Activated CD4-positive, alpha-beta T cell treated with anti-CD3 and anti-CD28 coated beads for 4 hours (primary cell): ENCODE measurements around the gene CD7.

ENCODE experiments used
- DNase-seq, 2 donors: peaks; one replicate each; pipeline ENCODE4 v3.0.0-alpha.2; 2020

The CD7 gene

DNA sequence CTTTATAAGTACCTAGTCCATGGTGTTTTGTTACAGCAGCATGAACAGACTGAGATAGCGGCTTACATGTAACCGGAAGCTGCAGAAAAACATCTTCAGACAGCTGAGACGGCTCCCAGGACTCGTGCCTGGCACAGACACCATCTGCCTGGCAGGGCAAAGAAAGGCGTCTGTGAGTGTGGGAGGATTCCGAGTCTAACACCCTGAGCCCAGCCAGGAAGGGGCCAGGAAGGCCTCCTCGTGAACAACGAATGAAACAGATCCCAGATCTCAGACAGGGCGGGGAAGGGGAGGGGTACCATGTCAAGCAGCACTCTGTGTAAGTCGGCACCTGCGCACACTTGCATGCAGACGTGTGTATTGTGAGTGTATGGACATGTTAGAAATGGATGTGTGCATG lies 39.6 kb downstream of the CD7 start:
- DNase-seq, result no peak

DNA sequence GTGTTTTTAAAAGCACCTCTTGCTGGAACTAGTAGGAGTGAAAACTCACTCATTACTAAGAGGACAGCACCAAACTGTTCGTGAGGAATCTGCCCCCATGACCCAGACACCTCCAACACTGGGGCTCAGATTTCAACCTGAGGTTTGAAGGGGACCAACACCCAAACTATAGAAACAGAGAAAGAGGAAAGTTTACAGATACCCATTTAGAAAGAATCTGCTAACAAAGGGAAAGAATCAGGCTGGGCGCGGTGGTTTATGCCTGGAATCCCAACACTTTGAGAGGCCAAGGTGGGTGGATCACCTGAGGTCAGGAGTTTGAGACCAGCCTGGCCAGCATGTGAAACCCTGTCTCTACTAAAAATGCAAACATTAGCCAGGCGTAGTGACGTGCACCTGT lies 40.5 kb downstream of the CD7 start:
- DNase-seq, result no peak

GRCh38 chr17:82275326-82275725 lies 42.1 kb downstream of the CD7 start:
- DNase-seq, result no peak

DNA sequence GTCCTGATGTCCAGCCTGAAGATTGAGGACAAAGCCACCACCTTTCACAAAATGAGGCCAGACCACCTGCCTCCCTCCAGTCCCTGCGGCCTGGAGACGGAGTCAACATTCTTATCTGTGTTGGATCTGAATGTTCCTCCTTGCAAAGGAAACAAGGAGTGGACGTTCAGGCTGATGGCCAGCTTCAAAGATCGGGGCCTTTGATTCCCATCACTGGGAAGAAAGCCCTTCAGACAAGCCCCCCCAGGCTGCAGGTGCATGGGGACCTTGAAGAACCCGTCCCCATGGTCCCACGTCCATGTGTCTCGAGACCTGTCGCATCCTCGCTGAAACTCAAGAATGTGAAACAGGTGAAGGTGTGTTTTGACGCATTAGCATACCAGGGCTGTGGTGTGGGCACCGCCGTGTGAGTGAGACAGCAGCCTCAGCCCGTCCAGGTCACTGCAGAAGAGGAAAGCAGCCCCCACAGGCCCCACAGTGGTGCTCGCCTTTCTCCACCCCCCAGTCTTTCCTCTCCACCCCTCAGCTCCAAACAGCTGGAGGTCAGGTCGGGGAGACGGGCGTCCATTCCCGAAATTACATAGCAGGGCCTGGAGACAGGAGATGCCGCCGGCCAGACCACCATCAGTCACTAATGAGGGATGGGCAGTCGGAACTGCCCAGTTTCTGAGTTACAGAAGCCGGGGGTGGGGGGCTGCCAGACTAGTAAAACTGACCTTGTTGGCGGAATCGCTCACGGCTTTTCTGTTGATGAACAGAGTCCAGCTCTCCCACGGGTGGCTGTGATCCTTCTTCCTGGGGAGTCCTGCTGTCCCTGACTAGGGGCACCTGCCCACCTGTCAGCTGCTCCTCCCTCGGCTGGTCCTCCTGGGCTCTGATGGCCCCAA lies 43.0 kb downstream of the CD7 start:
- DNase-seq, result no peak

DNA sequence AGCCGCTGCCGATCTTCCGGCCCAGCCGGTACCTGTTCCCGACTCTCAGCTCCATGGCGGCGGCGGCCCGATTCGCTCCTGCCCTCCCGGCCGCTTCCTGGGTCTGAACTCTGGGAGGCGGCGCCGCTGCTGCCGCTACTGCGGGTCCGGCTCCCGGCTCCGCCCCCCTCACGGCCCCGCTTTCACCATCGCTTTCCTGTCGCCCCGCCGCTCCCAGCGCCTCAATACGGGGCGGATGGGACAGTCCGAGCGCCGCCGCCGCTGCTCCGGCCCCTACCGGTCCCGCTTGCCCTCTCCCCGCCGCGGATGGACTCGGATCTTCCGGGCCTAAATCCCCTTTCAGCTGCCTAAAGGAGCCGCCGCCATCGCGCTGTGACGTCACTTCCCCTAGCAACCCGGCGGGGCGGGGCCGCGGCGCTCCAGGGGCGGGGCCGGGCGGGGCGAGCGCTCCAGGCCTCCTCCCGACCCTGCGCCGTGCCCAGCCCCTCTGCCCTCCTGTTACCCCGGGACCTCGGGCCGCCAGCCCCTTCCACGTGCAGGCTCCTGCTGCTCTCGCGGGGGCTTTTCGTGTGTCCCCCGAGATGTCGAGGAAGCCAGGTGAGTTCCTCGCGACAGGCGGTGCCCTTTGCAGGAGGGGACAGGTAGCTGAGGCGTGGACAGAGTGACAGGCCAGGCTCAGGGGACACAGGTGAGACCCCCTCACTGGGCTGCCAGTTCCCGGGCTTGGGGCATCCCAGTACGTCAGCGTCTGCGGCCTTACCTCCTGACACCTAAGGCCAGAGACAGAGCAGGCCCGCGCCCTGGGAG lies 43.9 kb downstream of the CD7 start, which contains the start of gene CSNK1D:
Gene CSNK1D, minus strand, starts transcription at position 374 of the 807 bp plus-strand sequence. Its CDS starts 319 bp downstream, at position 55.
- DNase-seq, result peak; percentile 92

GRCh38 chr17:82272495-82273326 lies 44.7 kb downstream of the CD7 start:
- DNase-seq, result peak; percentile 46 to 52

- DNase-seq, result no peak
Observed at GRCh38 chr17:82271401-82271800, 46.0 kb downstream of the CD7 start.

GRCh38 chr17:82270651-82271050 lies 46.8 kb downstream of the CD7 start:
- DNase-seq, result no peak

GRCh38 chr17:82269882-82270500 lies 47.4 kb downstream of the CD7 start:
- DNase-seq, result no peak

DNA sequence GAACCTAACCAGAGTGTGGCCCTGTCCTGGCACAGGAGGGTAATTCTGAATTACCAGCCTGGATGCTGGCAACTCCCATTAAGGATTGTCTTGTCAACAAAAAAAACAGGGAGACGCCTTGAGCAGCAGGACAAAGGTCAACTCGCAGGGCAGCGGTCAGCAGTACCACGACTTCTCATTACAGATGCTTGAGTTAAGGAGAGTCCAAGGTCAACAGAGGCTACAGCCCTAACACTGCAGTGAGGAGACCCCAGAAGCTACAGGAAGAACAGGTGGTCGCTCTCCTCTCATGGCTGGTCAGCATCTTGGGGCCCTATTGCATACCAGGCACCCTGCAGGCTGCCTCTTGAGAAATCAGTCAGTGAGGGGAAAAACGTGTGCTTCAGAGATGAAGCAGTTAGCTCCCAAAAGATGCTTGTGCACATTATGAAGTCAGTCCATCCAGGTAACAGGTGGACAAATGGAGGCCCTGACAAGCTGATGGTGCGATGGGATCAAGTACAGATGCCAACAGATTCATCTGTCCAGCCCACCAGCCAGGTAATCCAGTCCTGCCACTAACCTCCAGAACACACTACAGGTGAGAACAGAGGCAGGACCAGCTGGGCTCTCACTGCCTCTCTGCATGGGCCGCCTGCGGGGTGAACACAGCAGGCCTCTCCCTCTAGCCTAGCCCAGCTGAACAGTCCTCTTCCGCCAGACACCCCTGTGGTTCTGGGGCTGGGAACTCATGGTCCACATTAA lies 48.1 kb downstream of the CD7 start:
- no peak for DNase-seq

GRCh38 chr17:82267575-82268379 lies 49.6 kb downstream of the CD7 start:
- DNase-seq, result peak; percentile 47 to 50

- DNase-seq, result no peak
Observed at GRCh38 chr17:82266142-82266541, 51.3 kb downstream of the CD7 start.
